IPS-15b (cell line): ENCODE results near the gene IGFN1.
A peak's percentile ranks its signal among the peaks of the same experiment; 100 is the strongest.
"Not testable (repeated sequence)": the region's sequence is repeated elsewhere in the genome, so short reads cannot be mapped to it uniquely, and the experiment has no call there.

Experiments used
- H3K27me3 ChIP-seq: one replicate; pipeline ENCODE4 v1.6.1; 2013; ENCODE audit warnings: low read length; ENCODE audit not compliant: control insufficient read depth, insufficient read depth
- H3K36me3 ChIP-seq: one replicate; pipeline ENCODE4 v1.6.1; 2013; ENCODE audit warnings: low read length; ENCODE audit not compliant: control insufficient read depth, insufficient read depth
- H3K4me1 ChIP-seq: one replicate; pipeline ENCODE4 v1.6.1; 2013; ENCODE audit warnings: mild to moderate bottlenecking, low read length; ENCODE audit not compliant: control insufficient read depth, insufficient read depth
- H3K4me3 ChIP-seq: one replicate; pipeline ENCODE4 v1.5.1; 2013; ENCODE audit warnings: low read depth, low read length
- H3K9ac ChIP-seq: one replicate; pipeline ENCODE4 v1.6.1; 2013; ENCODE audit warnings: low read depth, mild to moderate bottlenecking, low read length
- H3K9me3 ChIP-seq: one replicate; pipeline ENCODE4 v1.6.1; 2013; ENCODE audit warnings: mild to moderate bottlenecking, low read length; ENCODE audit not compliant: control insufficient read depth, insufficient read depth

The IGFN1 gene

GRCh38 chr1:201255479-201256362 is 65.1 kb downstream of the IGFN1 start:
- Histone ChIP-seq H3K4me1 (peaks cover 6% of the 10 kb centered on the region), H3K4me3 (no peak overlapping the region), H3K27me3 (peaks cover 8% of the 10 kb centered on the region), H3K9me3 (no peaks in the 10 kb centered on the region), H3K9ac (no peak overlapping the region), H3K36me3 (no peaks in the 10 kb centered on the region)

- H3K4me1 ChIP-seq, H3K9ac ChIP-seq, H3K4me3 ChIP-seq, H3K9me3 ChIP-seq, H3K36me3 ChIP-seq: not testable (repeated sequence)
- peaks cover 22% of the 10 kb centered on the region for H3K27me3 ChIP-seq
Measured at GRCh38 chr1:201258132-201258531, 67.5 kb downstream of the IGFN1 start.

GRCh38 chr1:201258763-201259230 is 68.2 kb downstream of the IGFN1 start:
- Histone ChIP-seq H3K4me3 (no peak overlapping the region), H3K9me3 (no peaks in the 10 kb centered on the region), H3K9ac (no peak overlapping the region), H3K27me3 (peaks cover 22% of the 10 kb centered on the region), H3K36me3 (no peaks in the 10 kb centered on the region), H3K4me1 (peaks cover 6% of the 10 kb centered on the region)

- Histone ChIP-seq H3K36me3 (no peaks in the 10 kb centered on the region), H3K27me3 (peaks cover 22% of the 10 kb centered on the region), H3K9me3 (no peaks in the 10 kb centered on the region), H3K9ac (peak overlapping the region; percentile 67), H3K4me3 (peak overlapping the region; percentile 71), H3K4me1 (peaks cover 6% of the 10 kb centered on the region)
Measured at GRCh38 chr1:201259476-201260235, 69.0 kb downstream of the IGFN1 start.

GRCh38 chr1:201260236-201260590 is 69.6 kb downstream of the IGFN1 start:
- Histone ChIP-seq H3K9ac (peak overlapping the region; percentile 67), H3K27me3 (peaks cover 22% of the 10 kb centered on the region), H3K9me3 (no peaks in the 10 kb centered on the region), H3K4me1 (peaks cover 6% of the 10 kb centered on the region), H3K4me3 (peak overlapping the region; percentile 71), H3K36me3 (no peaks in the 10 kb centered on the region)

- H3K4me3 ChIP-seq: peak overlapping the region; percentile 71
- H3K9ac ChIP-seq: no peak overlapping the region
- no peaks in the 10 kb centered on the region for H3K9me3 ChIP-seq
- H3K27me3 ChIP-seq: peaks cover 22% of the 10 kb centered on the region
- H3K4me1 ChIP-seq: peaks cover 6% of the 10 kb centered on the region
- H3K36me3 ChIP-seq: no peaks in the 10 kb centered on the region
Measured at GRCh38 chr1:201260648-201261311, 70.2 kb downstream of the IGFN1 start.

- H3K4me3 ChIP-seq: no peak overlapping the region
- no peaks in the 10 kb centered on the region for H3K9me3 ChIP-seq
- no peaks in the 10 kb centered on the region for H3K36me3 ChIP-seq
- H3K27me3 ChIP-seq: peaks cover 22% of the 10 kb centered on the region
- H3K9ac ChIP-seq: no peak overlapping the region
- peaks cover 6% of the 10 kb centered on the region for H3K4me1 ChIP-seq
Measured at GRCh38 chr1:201261771-201262547, 71.3 kb downstream of the IGFN1 start.

GRCh38 chr1:201262963-201263608 is 72.5 kb downstream of the IGFN1 start:
- H3K9me3 ChIP-seq: no peaks in the 10 kb centered on the region
- no peak overlapping the region for H3K4me3 ChIP-seq
- H3K27me3 ChIP-seq: peaks cover 22% of the 10 kb centered on the region
- no peak overlapping the region for H3K9ac ChIP-seq
- H3K4me1 ChIP-seq: peaks cover 6% of the 10 kb centered on the region
- H3K36me3 ChIP-seq: no peaks in the 10 kb centered on the region

- peaks cover 6% of the 10 kb centered on the region for H3K4me1 ChIP-seq
- H3K27me3 ChIP-seq: peaks cover 22% of the 10 kb centered on the region
- H3K4me3 ChIP-seq: no peak overlapping the region
- H3K9me3 ChIP-seq: no peaks in the 10 kb centered on the region
- no peak overlapping the region for H3K9ac ChIP-seq
- H3K36me3 ChIP-seq: no peaks in the 10 kb centered on the region
Measured at GRCh38 chr1:201264072-201264471, 73.4 kb downstream of the IGFN1 start.

GRCh38 chr1:201264554-201264953 is 73.9 kb downstream of the IGFN1 start:
- H3K36me3 ChIP-seq: no peaks in the 10 kb centered on the region
- no peak overlapping the region for H3K9ac ChIP-seq
- peaks cover 2% of the 10 kb centered on the region for H3K4me1 ChIP-seq
- H3K27me3 ChIP-seq: peaks cover 22% of the 10 kb centered on the region
- no peaks in the 10 kb centered on the region for H3K9me3 ChIP-seq
- H3K4me3 ChIP-seq: no peak overlapping the region

GRCh38 chr1:201265756-201266155 is 75.1 kb downstream of the IGFN1 start:
- Histone ChIP-seq H3K27me3 (peaks cover 13% of the 10 kb centered on the region), H3K9ac (no peak overlapping the region), H3K9me3 (no peaks in the 10 kb centered on the region), H3K4me1 (no peaks in the 10 kb centered on the region), H3K36me3 (no peaks in the 10 kb centered on the region), H3K4me3 (no peak overlapping the region)
